ENCODE results near the gene TPK1. TPM values are rescaled to one million over a fixed set of nuclear protein-coding genes. Genes with fewer than 3 reads are reported as not detected.
A peak's percentile ranks its signal among the peaks of the same experiment; 100 is the strongest.
"Not testable (repeated sequence)": the region's sequence is repeated elsewhere in the genome, so short reads cannot be mapped to it uniquely, and the experiment has no call there.

The TPK1 gene
- total RNA-seq, 1 donor from 2014 or later = 5.0 TPM

DNA sequence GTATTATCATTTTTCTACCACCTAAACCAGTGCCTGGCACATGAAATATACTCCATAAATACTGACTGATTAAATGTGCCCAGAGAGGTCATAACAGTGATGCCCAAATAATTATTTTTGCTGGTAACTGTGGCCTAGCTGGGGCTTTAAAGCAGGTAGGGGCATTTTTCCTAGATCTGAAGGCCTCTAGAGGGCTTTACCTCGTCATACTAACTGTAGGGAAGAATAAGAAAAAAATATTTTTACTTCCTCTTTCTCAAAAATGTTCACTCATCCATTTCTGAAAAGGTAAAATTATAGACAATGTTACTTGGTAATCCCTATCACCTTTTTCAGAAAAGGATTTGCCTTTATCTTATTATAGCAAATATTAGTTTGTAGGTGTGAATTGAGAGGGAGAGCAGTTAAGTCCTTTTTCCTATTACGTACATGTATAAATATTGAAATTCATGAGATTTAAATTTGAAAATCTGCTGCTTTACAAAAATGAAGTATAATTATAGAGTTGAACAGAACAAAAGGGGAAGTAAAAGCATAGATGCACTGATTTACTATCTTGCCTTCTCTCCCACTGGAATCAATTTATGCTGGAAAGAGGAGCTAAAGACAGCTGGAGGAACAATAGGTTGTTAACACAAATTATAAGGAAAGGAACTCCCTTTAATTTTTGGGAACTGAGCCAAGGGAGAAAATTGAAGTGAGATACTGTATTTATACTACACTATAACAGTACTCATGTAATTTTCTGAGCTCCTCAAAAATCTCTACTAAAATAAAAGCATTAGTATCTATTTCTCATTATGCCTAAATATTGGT lies 360.8 kb downstream of the TPK1 start:
- DNase-seq (ENCODE audit: missing footprints) = no peak
- no peak for ATAC-seq
- intact Hi-C loops (cut with DNase I) = no loop called here

DNA sequence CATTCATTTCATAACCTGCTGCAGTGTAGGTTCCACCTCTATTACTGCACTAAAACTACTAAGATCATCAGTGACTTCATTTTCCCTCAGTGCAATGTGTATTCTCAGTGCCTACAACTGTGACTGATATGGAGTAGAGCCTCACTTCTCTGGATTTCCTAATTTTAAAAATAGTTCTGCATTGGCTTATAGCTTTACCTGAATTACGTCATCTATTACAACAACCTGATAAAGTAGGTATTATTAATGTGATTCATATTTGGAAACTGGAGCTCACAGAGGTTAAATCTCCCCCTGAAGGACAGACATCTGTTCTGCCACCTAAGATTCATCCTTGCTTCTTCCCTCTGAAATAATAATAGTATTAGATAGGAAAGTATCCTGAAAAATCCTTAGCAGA lies 361.5 kb downstream of the TPK1 start:
- intact Hi-C loops (cut with DNase I) = no loop called here
- DNase-seq (ENCODE audit: missing footprints) (no peak), ATAC-seq (no peak)

DNA sequence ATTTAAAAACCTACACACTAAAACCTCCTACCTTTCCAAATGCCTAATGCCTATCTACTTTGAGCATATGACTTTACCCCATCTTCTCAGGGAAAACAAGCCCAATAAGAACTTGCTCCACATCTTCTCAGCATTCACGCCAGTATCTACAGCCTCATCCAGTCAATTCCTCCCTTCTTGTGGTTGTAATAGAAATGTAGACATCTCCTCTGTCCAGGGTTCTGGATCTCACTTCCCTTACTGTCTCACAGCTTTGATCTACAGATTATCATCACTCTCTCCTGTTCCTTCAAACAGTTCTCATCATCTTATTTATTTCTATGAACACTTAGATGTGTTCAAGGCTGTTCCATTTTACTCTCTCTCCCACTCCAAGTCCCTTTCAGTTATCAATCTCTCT lies 361.9 kb downstream of the TPK1 start:
- DNase-seq (ENCODE audit: missing footprints) = no peak
- intact Hi-C loops (cut with DNase I) = no loop called here
- no peak for ATAC-seq

DNA sequence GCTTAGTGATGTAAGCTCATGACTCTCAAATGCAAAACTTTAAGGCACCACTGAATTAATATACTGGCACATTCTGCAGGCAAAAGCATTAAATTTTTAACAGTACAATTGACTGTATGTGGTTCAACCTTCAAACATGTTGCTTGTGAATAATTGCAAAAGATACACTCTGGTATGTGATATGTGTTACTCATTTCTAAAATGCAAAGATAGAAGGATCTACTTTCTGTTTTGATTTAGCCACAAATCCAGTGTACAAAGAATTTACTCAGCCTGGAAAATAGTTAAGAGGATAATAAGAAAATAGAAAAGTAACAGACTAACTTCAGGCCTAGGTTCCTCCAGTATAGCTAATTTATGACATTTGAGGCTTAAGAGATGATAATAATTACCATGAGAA lies 365.8 kb downstream of the TPK1 start:
- ATAC-seq (no peak), DNase-seq (ENCODE audit: missing footprints) (no peak)
- intact Hi-C loops (cut with DNase I) = no loop called here

DNA sequence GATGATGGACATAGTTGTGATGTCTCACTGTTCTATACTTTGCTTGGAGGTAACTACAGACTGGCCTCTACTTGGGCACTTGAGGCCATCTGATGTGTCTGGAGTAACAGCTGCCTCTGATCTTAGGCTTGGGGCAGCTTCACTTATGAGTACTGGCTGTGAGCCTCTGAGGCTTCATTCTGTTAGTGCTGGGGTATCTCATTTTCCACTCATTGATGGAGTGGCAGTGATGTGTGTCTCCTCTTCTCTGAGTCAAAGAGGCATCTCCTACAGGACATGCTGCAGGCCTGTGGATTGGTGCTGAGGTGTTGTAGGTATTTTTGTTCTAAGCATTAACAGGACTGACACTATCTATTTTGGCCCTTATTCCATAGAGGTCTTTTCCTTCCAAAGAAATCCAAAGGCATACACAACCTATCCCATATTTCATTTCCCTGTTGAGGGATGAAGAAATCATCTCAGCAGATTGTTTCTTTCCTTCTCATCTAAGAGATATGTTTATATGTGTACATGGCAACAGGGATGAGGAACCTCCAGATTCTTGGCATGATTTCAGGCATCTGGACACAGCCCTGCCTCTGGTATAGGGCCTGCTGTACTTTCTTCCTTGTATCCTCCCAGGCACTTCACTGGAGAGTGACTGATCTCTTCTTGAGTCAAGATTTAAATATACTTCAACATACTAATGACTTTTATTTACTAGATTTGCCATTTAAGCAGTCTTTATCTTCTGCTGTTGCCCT lies 366.7 kb downstream of the TPK1 start:
- peak; percentile 79 for ATAC-seq
- DNase-seq (ENCODE audit: missing footprints) = no peak
- intact Hi-C loops (cut with DNase I) = no loop called here

DNA sequence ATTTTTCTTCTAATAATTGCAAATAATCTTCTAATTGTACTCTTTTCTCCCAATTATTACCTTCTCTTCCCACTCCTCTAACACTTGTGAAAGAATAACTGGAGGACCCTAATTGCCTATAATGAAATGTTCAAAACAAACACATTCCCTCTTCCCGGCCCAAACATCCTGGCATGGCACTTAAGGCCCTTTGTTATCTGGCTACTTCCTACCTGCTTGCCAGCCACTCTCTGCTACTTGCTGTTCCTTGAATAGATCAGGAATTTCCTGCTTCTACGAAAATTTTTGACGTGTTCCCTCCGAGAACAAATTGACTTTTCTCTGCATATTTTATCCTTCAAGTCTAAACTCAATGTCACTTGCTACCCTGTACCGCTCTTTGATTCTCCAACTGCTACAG lies 376.2 kb downstream of the TPK1 start:
- ATAC-seq (no peak), DNase-seq (ENCODE audit: missing footprints) (no peak)
- intact Hi-C loops (cut with DNase I) = no loop called here

DNA sequence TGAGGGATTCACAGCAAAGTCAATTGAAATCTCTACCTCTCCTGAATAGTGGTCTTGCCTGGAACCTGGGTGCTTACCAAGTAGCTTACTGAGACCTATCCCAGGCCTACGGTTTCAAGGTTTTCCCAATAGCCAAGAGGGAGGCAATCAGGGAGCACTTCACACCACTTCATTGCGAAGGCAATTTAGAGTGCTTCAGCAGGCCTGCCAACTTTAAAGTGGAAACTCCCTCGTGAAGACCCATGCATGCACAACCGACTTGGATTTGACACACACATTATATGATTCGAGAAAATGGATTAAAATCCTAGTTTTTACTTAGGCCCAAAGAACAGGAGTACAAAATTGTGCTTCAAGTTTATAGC lies 380.8 kb downstream of the TPK1 start:
- intact Hi-C loops (cut with DNase I) = no loop called here
- DNase-seq (ENCODE audit: missing footprints) (no peak), ATAC-seq (no peak)

DNA sequence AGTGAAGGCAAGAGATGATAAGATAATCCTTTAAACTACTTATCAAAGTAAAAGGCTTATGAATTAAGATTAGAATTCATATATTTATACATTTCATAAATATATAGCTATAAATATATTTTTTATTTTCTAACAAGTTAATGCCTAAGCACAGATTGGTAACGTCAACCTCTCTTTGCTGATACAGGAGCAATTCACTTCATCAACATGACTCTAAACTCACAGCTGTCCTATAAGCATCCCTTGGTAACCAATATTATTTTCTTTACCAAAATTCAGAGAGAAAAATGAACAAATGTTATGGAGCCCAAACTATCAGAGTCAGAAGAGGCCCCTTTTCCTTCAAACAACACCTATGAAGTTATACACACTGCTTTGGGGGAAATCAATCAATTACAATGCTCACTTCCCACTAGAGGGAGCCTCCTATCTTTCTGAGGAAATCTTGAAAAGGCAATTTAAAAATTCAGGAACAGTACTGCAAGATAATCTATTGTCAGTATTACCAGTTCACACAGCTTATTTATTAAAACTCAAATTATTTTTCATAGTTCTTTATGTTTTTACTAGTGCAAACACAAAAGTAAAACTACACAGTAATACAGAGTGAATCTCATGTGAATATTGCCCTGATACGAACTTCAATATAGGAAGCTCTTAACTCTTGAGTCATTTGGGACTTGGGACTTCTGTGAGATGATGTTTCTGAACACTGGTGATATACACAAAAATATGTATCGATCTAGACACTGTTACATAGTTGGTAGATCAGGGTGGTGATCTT lies 381.4 kb downstream of the TPK1 start:
- DNase-seq (ENCODE audit: missing footprints) (no peak), ATAC-seq (no peak)
- intact Hi-C loops (cut with DNase I) = no loop called here

DNA sequence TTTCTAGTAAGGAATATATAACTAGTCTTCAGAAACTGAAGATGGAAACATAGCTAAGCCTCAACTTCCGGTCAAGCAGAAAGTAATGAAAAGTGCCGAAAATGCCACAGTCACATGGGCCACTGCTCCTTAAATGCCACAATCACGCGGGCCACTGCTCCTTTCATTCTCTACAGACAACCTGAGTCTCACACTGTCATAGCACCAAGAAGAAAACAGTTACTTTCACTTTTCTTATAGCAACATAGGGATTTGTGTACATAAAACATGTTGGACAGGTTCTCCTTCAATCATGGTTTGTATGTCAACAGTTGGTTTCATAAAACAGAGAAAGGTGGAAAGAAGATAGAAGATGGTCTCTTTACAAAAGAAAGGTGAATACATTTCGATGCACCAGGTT lies 383.8 kb downstream of the TPK1 start:
- intact Hi-C loops (cut with DNase I) = no loop called here
- DNase-seq (ENCODE audit: missing footprints) = no peak
- ATAC-seq = no peak

DNA sequence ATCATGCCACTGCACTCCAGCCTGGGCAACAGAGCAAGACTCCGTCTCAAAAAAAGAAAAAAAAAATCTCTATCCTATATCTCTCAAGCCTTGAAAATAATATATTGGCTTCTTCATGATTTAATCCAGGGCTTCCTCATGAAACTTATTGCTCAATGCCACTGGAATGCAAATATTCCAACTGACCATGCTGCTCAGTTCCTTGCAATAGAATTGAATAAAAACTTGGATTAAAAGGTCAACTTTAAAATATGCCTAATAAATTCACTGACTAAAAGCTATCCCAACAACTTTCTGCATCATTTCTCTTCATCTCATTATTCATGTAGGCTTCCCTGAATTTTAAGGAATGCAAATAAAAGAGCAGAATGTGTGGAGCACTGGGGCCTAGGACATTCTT lies 390.3 kb downstream of the TPK1 start:
- intact Hi-C loops (cut with DNase I) = no loop called here
- DNase-seq (ENCODE audit: missing footprints) = no peak
- ATAC-seq = no peak

DNA sequence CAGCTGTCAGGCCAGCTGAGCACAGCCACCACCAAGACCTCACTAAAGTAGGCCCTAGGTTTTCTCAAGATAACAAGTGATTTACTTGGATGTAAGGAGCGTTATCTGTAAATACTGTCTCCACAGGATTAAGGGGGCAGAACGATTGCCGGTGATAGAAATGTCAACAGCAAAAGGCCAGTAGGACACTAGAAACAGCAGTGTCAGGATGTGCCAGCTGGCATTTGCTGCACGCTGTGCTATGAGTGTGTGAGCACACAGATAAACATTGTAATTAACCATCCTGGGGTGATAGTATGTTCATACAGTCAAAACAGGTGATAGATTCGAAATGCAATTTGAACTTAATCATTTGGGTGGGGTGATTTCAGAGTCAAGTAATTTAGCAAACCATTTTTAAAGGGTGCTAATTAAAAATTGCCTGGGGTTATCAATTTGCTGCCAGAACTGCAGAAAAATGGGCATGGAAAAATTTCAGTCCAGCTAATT lies 396.1 kb downstream of the TPK1 start:
- intact Hi-C loops (cut with DNase I) = no loop called here
- no peak for DNase-seq (ENCODE audit: missing footprints)
- no peak for ATAC-seq

DNA sequence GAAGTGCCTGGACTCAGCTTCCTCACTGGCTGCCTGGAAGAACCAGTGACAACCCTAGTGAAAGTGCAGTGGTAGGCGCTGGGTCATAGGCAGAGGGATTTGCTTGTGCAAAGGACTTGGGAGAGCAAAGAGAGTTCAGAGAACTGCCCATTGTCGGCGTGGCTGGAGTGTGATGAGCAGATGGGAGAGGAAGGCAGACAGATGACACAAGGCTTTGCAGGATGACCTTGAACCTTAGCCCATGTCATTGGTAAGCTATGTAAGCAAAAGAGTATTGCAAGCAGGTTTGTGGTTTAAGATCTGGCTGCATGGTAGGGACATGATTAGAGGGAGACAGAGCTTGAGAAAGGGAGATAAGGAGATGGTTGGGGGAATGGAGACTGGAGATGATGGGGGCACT lies 397.1 kb downstream of the TPK1 start:
- DNase-seq (ENCODE audit: missing footprints) (no peak), ATAC-seq (no peak)
- intact Hi-C loops (cut with DNase I) = no loop called here

DNA sequence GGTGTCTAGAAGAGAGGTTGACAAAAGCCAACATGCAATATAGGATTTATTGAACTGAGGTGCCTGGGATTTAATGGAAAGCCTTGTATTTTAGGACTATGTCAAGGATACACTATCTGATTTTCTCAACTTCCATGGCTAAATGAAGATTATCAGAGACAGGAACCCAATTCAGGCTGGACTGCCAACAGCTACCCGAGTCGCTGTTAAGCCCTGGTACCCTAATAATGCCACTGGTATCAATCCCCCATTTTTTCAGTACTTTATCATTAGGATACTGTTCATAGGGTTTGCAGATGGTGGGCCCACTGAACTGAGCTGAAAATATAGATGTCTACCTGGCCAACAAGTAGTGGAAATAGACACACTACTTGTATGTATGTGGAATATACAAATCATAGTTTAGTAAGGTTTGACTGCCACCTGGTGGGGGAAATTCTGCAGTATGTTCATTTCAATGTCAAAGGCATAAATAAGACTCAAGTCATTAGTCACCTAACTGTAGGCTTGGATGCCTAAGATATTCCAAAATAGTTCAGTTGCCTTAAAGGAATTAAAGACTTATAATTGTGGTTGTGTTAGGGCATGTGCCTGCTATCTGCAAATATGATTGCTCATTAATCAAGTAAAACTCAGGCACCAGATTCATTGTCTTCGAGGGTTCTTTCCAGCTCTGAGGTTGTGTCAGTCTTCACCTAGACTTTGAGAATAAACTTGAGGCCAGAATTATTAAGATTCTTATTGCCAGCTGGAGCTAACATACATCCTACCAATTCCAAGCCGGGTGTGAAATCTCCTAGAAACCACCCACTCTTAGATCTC lies 398.3 kb downstream of the TPK1 start:
- intact Hi-C loops (cut with DNase I) = no loop called here
- ATAC-seq = no peak
- DNase-seq (ENCODE audit: missing footprints) = no peak

DNA sequence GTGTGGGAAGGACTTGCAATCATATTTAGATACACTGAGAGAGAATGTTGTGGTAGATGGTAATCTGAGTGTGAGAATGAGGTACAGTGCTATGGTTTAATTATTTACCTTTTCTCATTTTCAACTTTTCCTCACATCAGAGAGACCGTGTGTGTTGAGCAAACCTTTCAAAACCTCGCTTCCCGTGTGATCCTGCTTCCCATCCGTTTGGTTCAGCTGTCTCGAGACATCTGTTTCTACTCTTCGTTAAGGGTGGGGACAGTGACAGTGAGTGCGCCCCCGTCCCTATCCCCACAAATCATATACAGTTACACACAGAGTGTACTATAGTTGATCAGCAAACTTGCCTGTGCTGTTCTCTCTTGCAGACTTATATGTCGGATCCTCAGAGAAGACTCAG lies 399.4 kb downstream of the TPK1 start:
- DNase-seq (ENCODE audit: missing footprints) = no peak
- ATAC-seq = no peak
- intact Hi-C loops (cut with DNase I) = no loop called here

DNA sequence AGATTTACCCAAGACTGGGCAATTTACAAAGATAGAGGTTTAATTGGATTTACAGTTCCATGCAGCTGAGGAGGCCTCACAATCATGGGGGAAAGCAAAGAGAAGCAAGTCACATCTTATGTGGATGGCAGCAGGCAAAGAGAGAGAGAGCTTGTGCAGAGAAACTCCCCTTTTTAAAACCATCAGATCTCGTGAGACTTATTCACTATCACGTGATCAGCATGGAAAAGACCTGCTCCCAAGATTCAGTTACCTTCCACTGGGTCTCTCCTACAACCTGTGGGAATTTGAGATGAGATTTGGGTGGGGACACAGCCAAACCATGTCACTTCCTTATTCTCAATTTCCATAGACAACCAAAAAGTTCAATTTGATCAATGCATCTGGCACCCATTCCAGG lies 407.4 kb downstream of the TPK1 start:
- no peak for ATAC-seq
- DNase-seq (ENCODE audit: missing footprints) = no peak
- intact Hi-C loops (cut with DNase I) = no loop called here

DNA sequence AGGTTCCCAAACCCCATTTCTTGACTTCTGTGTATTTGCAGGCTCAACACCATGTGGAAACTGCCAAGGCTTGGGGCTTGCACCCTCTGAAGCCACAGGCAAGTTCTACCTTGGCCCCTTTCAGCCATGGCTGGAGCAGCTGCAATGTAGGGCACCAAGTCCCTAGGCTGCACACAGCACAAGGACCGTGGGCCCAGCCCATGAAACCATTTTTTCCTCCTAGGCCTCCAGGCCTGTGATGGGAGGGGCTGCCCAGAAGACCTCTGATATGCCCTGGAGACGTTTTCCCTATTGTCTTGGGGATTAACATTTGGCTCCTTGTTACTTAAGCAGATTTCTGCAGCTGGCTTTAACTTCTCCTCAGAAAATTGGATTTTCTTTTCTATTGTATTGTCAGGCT lies 408.3 kb downstream of the TPK1 start:
- intact Hi-C loops (cut with DNase I); DNase-seq (ENCODE audit: missing footprints); ATAC-seq: not testable (repeated sequence)

DNA sequence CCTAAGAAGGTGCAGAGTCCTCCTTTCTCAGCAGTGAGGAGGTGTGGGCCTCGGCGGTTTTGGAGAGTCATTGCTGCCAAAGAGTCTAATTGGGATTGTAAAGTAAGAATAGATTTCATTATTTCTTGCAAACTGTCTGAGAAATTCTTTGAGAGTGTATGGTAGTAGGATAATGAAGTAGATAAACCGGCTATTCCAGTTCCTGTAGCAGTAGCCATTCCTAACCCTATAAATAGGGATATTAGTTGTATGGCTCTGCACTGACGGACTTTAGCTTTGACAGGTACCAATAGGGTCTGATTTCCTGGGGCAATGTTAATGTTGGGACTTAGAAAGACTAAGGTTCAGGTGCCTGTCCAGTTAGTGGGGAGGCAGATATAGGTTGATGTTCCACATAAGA lies 416.9 kb downstream of the TPK1 start:
- DNase-seq (ENCODE audit: missing footprints); ATAC-seq; intact Hi-C loops (cut with DNase I): not testable (repeated sequence)

DNA sequence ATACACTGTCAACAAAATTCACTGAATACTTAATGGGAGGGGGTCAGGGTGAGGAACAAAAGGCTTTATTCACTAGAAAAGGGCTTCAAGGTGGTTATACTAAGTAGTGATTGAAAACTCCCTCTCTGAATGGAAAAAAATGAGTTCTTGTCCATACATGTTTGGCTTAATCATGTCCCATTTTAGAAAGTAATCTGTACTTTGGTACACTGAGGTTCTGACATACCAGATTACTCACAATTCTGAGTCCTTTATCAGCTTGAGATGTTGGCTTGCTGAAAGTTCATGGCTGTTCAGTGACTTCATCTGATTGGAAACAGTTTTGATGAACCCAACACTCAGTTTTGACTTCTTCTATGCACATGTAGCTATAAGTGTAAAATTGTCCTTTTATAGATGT lies 419.5 kb downstream of the TPK1 start:
- intact Hi-C loops (cut with DNase I) = no loop called here
- DNase-seq (ENCODE audit: missing footprints) (no peak), ATAC-seq (no peak)

DNA sequence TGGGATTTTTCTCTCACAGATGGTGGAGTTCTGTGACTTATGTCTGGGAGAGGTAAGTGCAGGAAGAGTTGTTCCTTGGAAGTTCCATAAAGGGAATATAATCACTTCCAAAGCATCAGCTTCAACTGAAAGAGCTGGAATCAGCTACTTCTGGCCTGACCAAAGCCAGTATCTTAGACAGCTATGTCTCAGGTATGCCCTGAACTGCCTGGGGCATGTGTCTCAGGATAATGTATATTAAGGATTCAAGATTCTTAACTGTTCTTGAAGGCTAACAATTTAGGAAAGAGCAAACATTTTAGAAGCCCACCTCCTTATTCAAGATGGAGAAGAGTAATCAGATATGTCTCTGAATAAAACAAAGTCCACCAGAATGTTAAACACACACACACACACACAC lies 420.0 kb downstream of the TPK1 start:
- ATAC-seq (no peak), DNase-seq (ENCODE audit: missing footprints) (no peak)
- intact Hi-C loops (cut with DNase I) = no loop called here
